Ovary (tissue), 9 donors: ENCODE measurements around the gene CALD1. TPM values are rescaled to one million over a fixed set of nuclear protein-coding genes. Genes with fewer than 3 reads are reported as not detected.
A peak's percentile ranks its signal among the peaks of the same experiment; 100 is the strongest.

Experiments used
- DNase-seq, 5 donors: peaks; one replicate each; pipeline ENCODE4 v3.0.0-alpha.2; 2019 to 2020
- H3K27ac ChIP-seq, 2 donors: fragments of 200-600 bp; one replicate each; pipeline versions ENCODE4 v1.5.1 to v1.8.0; 2019 to 2022
- H3K27me3 ChIP-seq: fragments of 200-600 bp; one replicate; pipeline ENCODE4 v1.8.0; 2022
- H3K36me3 ChIP-seq: fragments of 200-600 bp; sonication (generic); one replicate; pipeline ENCODE4 v1.5.1; 2019
- H3K4me1 ChIP-seq: one replicate; pipeline ENCODE4 v1.8.1; 2013; ENCODE audit warnings: mild to moderate bottlenecking, moderate library complexity; ENCODE audit not compliant: insufficient read depth
- H3K4me3 ChIP-seq: fragments of 200-600 bp; sonication (generic); one replicate; pipeline ENCODE4 v1.5.1; 2017
- H3K9me3 ChIP-seq, 2 donors: fragments of 200-600 bp in 1 of 2; sonication (generic) in 1 of 2; one replicate each; pipeline versions ENCODE4 v1.5.1 to v1.8.1; 2013 to 2019; ENCODE audit warnings: mild to moderate bottlenecking in 1 of 2, moderate library complexity in 1 of 2
- CTCF ChIP-seq, 3 donors: fragments of 450-650 bp in 2 of 3; fragments of 200-600 bp in 1 of 3; IDR thresholded peaks; one replicate each; pipeline versions ENCODE4 v1.5.1 to v1.8.0; 2016 to 2022; ENCODE audit warnings: antibody characterized with exemption in 3 of 3, mild to moderate bottlenecking in 1 of 3
- EP300 ChIP-seq: sonication (generic); formaldehyde crosslinking; IDR thresholded peaks from one replicate; pipeline ENCODE4 v1.6.1; 2017; ENCODE audit warnings: antibody characterized with exemption
- POLR2A ChIP-seq: fragments of 450-650 bp; IDR thresholded peaks from one replicate; pipeline ENCODE4 v1.6.1; 2017; ENCODE audit warnings: antibody characterized with exemption, mild to moderate bottlenecking, moderate library complexity
- WGBS, 3 donors: extraction: QIAGEN DNeasy Blood & Tissue Kit in 1 of 3; methylation state at CpG; one replicate each; pipeline versions ENCODE4 v1.1.5 to v1.1.7; 2013 to 2017; 5-methylcytosine and 5-hydroxymethylcytosine counted together
- intact Hi-C, 4 donors: fragments of 100-400 bp; cut with DNase I; formaldehyde crosslinking; loops; one replicate each; pipeline versions ENCODE4 v1.11.0 to v1.15.1; 2022 to 2023
- polyA plus RNA-seq, 2 donors: library from polyadenylated mRNA; stranded (reverse); fragments of 200-250 nt in 1 of 2; fragments of 350-450 nt in 1 of 2; fragmentation: Illumina TruSeq in 1 of 2; extraction: RNeasy Lipid Tissue Mini Kit (QIAGEN cat#74804) in 1 of 2; gene quantifications; one replicate each; pipeline ENCODE4 v1.2.3, GENCODE V29; 2013 to 2014
- total RNA-seq, 7 donors: library from RNA; depleted of rRNA in 2 of 7; stranded (reverse); fragments of >200 nt in 2 of 7; fragmentation: NEBNext Ultra II Directional in 3 of 7; extraction: Animal tissue kit (Norgen Biotek cat#: 25700) in 3 of 7; gene quantifications; one replicate each; pipeline versions ENCODE4 v1.1.0 to v1.2.4, GENCODE V29; 2016 to 2023
- donor health status: DM: no; HTN: no; CAD: no; lungs with moderate emphysema.
- donor health status: DM: no; HTN: no; CAD: no.
- donor health status: Bipolar disorder and iron deficiency.
- donor health status: DM: yes; HTN: yes; CAD: no.
- donor health status: DM: no; HTN: no; CAD: no.
- donor health status: DM: yes; HTN: yes; CAD: no.

CALD1 gene
- total and polyA plus RNA-seq, 9 donors, result 306 to 697 (median 463) TPM

DNA sequence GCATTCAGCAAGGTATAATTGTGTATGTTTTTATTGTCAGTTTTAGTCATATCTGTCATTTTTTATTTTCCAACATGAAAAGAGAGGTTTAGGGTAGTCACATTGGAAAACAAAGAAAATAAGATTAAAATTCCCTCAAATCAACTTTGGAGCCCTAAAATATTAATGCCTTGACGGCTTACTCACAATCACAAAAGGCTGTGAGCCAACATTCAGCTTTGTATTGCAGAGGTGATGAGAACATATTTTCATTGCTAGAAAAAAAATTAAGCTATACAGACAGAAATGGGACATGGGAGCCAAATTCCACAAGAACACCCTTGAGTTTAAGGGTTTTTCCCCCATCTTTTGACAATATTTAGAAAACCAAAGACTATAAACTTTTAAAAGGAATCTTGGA, 30.2 kb downstream of the CALD1 start:
- WGBS, 3 donors, result 10 to 21% (median 19%) methylated on average over 1 of the region's 1 CpG
- no peaks in the 10 kb centered on the region for H3K36me3 ChIP-seq
- H3K27ac ChIP-seq, result peak overlapping the region in 1 of 2 donors; percentile 65
- H3K27me3 ChIP-seq, result no peaks in the 10 kb centered on the region
- peaks cover 39% of the 10 kb centered on the region for H3K4me1 ChIP-seq
- H3K4me3 ChIP-seq, result no peak overlapping the region
- intact Hi-C loops, result loop anchor here in 1 of 4 donors (10.0 kb wide), 1 partner anchor 65 kb away; no protein-coding TSS in a partner anchor
- DNase-seq, result no peak
- TF ChIP-seq EP300 (no peak), CTCF (IDR thresholded peaks at IDR 0.05) (no peak), POLR2A (no peak)
- no peaks in the 10 kb centered on the region for H3K9me3 ChIP-seq

GRCh38 chr7:134811765-134812164, 32.3 kb downstream of the CALD1 start:
- H3K27me3 ChIP-seq, result no peaks in the 10 kb centered on the region
- H3K36me3 ChIP-seq, result no peaks in the 10 kb centered on the region
- DNase-seq, result no peak
- peak overlapping the region in 1 of 2 donors; percentile 65 for H3K27ac ChIP-seq
- intact Hi-C loops, result loop anchor here in 1 of 4 donors (10.0 kb wide), 1 partner anchor 67 kb away; no protein-coding TSS in a partner anchor
- no peak overlapping the region for H3K4me3 ChIP-seq
- H3K9me3 ChIP-seq, result no peaks in the 10 kb centered on the region
- H3K4me1 ChIP-seq, result peaks cover 42% of the 10 kb centered on the region
- whole genome bisulfite sequencing, 3 donors, result 1 to 2% (median 2%) methylated on average over 3 of the region's 3 CpGs
- TF ChIP-seq EP300 (no peak), CTCF (IDR thresholded peaks at IDR 0.05) (no peak), POLR2A (no peak)

DNA sequence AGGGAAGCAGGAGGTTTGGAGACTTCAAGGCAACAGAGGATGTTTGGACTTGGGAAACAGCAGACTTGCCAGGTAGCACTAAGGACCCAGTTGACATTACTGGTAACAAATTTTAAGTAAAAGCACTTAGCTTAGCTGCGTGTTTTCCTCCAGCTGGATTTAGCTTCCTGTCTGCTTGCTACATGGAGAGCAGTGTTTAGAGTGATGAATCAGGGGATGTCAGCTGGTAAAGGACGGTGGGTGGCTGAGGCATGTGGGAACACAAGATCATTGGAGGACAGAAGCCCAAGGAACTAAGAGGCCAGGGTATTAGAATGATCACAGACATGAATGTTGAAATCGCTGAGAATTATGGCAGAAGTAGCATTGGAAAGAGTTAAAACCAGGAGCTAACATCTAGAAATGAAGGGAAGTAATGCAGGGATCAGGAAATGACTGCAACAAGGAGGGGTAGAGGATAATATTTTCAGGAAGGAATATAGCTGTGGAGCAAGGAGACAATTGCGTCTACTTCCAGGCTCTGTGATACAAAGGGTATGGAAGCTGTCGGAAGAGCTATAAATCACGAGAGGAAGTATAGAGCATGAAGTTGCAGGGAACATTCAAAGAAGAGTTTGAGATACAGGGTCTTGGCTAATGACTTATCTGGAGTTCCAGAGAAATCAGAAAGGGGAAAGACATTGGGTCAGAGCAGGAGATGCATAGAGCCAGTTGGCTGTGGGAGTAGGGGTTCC, 34.4 kb downstream of the CALD1 start:
- WGBS, 3 donors, result 64 to 77% (median 69%) methylated on average over 6 of the region's 6 CpGs
- H3K27me3 ChIP-seq, result no peaks in the 10 kb centered on the region
- no peak for DNase-seq
- intact Hi-C loops, result loop anchor here in 1 of 4 donors (10.0 kb wide), 1 partner anchor 69 kb away; no protein-coding TSS in a partner anchor
- no peaks in the 10 kb centered on the region for H3K36me3 ChIP-seq
- H3K9me3 ChIP-seq, result no peaks in the 10 kb centered on the region
- H3K27ac ChIP-seq, result peak overlapping the region in 1 of 2 donors; percentile 35
- H3K4me1 ChIP-seq, result peaks cover 32% of the 10 kb centered on the region
- no peak for TF ChIP-seq POLR2A
- TF ChIP-seq CTCF (IDR thresholded peaks at IDR 0.05), result no peak
- TF ChIP-seq EP300, result no peak
- H3K4me3 ChIP-seq, result no peak overlapping the region

GRCh38 chr7:134814730-134815364, 35.4 kb downstream of the CALD1 start:
- Histone ChIP-seq H3K36me3 (no peaks in the 10 kb centered on the region), H3K9me3 (no peaks in the 10 kb centered on the region), H3K27me3 (no peaks in the 10 kb centered on the region), H3K4me1 (peaks cover 31% of the 10 kb centered on the region), H3K4me3 (no peak overlapping the region), H3K27ac (peak overlapping the region in 1 of 2 donors; percentile 30)
- 91 to 94% (median 93%) methylated on average over 4 of the region's 4 CpGs for WGBS, 3 donors
- intact Hi-C loops, result loop anchor here in 1 of 4 donors (10.0 kb wide), 1 partner anchor 70 kb away; no protein-coding TSS in a partner anchor
- TF ChIP-seq POLR2A, result no peak
- no peak for TF ChIP-seq CTCF (IDR thresholded peaks at IDR 0.05)
- no peak for DNase-seq
